H9 (cell line): ENCODE results near the gene ELOVL6. TPM values are rescaled to one million over a fixed set of nuclear protein-coding genes. Genes with fewer than 3 reads are reported as not detected.
"Not testable (repeated sequence)": the region's sequence is repeated elsewhere in the genome, so short reads cannot be mapped to it uniquely, and the experiment has no call there.

Source experiments
- DNase-seq: peaks from one replicate; pipeline ENCODE4 v3.0.0-alpha.2; 2017
- H2AFZ ChIP-seq: one replicate; pipeline ENCODE4 v1.6.1; 2013; ENCODE audit warnings: mild to moderate bottlenecking, low read length, control low read depth, moderate library complexity
- H2AK5ac ChIP-seq: 2 replicates; pipeline ENCODE4 v1.6.1; 2013; ENCODE audit warnings: low read length, control low read depth, mixed read lengths; ENCODE audit not compliant: insufficient read length
- H2BK120ac ChIP-seq: one replicate; pipeline ENCODE4 v1.6.1; 2013; ENCODE audit warnings: low read depth, mild to moderate bottlenecking, low read length, control low read depth, inconsistent platforms; ENCODE audit not compliant: poor library complexity, severe bottlenecking
- H2BK12ac ChIP-seq: 2 replicates; pipeline ENCODE4 v1.6.1; 2013; ENCODE audit warnings: low read length, control low read depth, mixed read lengths, low read depth; ENCODE audit not compliant: insufficient read length
- H2BK15ac ChIP-seq: 2 replicates; pipeline ENCODE4 v1.6.1; 2013; ENCODE audit warnings: low read depth, low read length, control low read depth
- H2BK20ac ChIP-seq: one replicate; pipeline ENCODE4 v1.6.1; 2013; ENCODE audit warnings: low read depth, mild to moderate bottlenecking, low read length, control low read depth, inconsistent platforms; ENCODE audit not compliant: poor library complexity, severe bottlenecking
- H2BK5ac ChIP-seq: 2 replicates; pipeline ENCODE4 v1.6.1; 2013; ENCODE audit warnings: low read length, control low read depth, mixed read lengths; ENCODE audit not compliant: insufficient read length
- H3K14ac ChIP-seq: 2 replicates; pipeline ENCODE4 v1.6.1; 2013; ENCODE audit warnings: low read length, control low read depth; ENCODE audit not compliant: insufficient read depth
- H3K18ac ChIP-seq: 2 replicates; pipeline ENCODE4 v1.6.1; 2013; ENCODE audit warnings: low read depth, mild to moderate bottlenecking, mixed read lengths, low read length, control low read depth; ENCODE audit not compliant: insufficient read length
- H3K23ac ChIP-seq: 2 replicates; pipeline ENCODE4 v1.6.1; 2013; ENCODE audit warnings: low read length, control low read depth, mixed read lengths, low read depth; ENCODE audit not compliant: insufficient read length
- H3K23me2 ChIP-seq: 2 replicates; pipeline ENCODE4 v1.6.1; 2013; ENCODE audit warnings: low read depth, mild to moderate bottlenecking, mixed read lengths, low read length, control low read depth; ENCODE audit not compliant: insufficient read length, poor library complexity, severe bottlenecking
- H3K27ac ChIP-seq: 2 replicates; pipeline ENCODE4 v1.5.1; 2013; ENCODE audit warnings: low read length, control low read depth, mixed read lengths, low read depth; ENCODE audit not compliant: insufficient read length
- H3K27me3 ChIP-seq: 2 replicates; pipeline ENCODE4 v1.6.1; 2013; ENCODE audit warnings: low read length, control low read depth, inconsistent platforms; ENCODE audit not compliant: insufficient read depth
- H3K4ac ChIP-seq: 2 replicates; pipeline ENCODE4 v1.6.1; 2013; ENCODE audit warnings: low read depth, mild to moderate bottlenecking, control low read depth, inconsistent platforms, low read length, moderate library complexity
- H3K4me1 ChIP-seq: 2 replicates; pipeline ENCODE4 v1.6.1; 2013; ENCODE audit warnings: low read length, control low read depth, inconsistent platforms; ENCODE audit not compliant: insufficient read depth
- H3K4me2 ChIP-seq: 2 replicates; pipeline ENCODE4 v1.6.1; 2013; ENCODE audit warnings: low read length, control low read depth, mixed read lengths; ENCODE audit not compliant: insufficient read length, insufficient read depth
- H3K56ac ChIP-seq: 2 replicates; pipeline ENCODE4 v1.6.1; 2013; ENCODE audit warnings: low read depth, mild to moderate bottlenecking, mixed read lengths, low read length, control low read depth; ENCODE audit not compliant: insufficient read length
- H3K79me1 ChIP-seq: 2 replicates; pipeline ENCODE4 v1.6.1; 2013; ENCODE audit warnings: low read depth, mild to moderate bottlenecking, moderate library complexity, low read length, control low read depth, inconsistent platforms; ENCODE audit not compliant: insufficient read depth, poor library complexity, severe bottlenecking
- H3K79me2 ChIP-seq: 2 replicates; pipeline ENCODE4 v1.6.1; 2013; ENCODE audit warnings: low read length, control low read depth, inconsistent platforms; ENCODE audit not compliant: insufficient read depth
- H3K9ac ChIP-seq: 2 replicates; pipeline ENCODE4 v1.6.1; 2013; ENCODE audit warnings: low read length, control low read depth, mixed read lengths; ENCODE audit not compliant: insufficient read length; ENCODE audit errors: extremely low read depth
- H3K9me3 ChIP-seq: one replicate; pipeline ENCODE4 v1.6.1; 2013; ENCODE audit warnings: low read depth, low read length, inconsistent platforms; ENCODE audit not compliant: control insufficient read depth
- H3T11ph ChIP-seq: one replicate; pipeline ENCODE4 v1.6.1; 2013; ENCODE audit warnings: mild to moderate bottlenecking, low read length, control low read depth, inconsistent platforms
- H4K20me1 ChIP-seq: one replicate; pipeline ENCODE4 v1.6.1; 2013; ENCODE audit not compliant: control insufficient read depth, insufficient read length, insufficient read depth
- H4K5ac ChIP-seq: 2 replicates; pipeline ENCODE4 v1.6.1; 2013; ENCODE audit warnings: low read depth, mild to moderate bottlenecking, mixed read lengths, low read length, control low read depth; ENCODE audit not compliant: insufficient read length
- H4K8ac ChIP-seq: replicated peaks from 2 replicates; pipeline ENCODE4 v1.6.1; 2013; ENCODE audit warnings: low read length, control low read depth, mixed read lengths, low read depth; ENCODE audit not compliant: insufficient read length
- H4K91ac ChIP-seq: 2 replicates; pipeline ENCODE4 v1.6.1; 2013; ENCODE audit warnings: low read depth, mild to moderate bottlenecking, moderate library complexity, mixed read lengths, low read length, control low read depth; ENCODE audit not compliant: insufficient read length
- H3K27ac Mint-ChIP-seq, 3 experiments: 2 replicates in 2 of 3; 3 replicates in 1 of 3; pipeline ENCODE4 v1.8.0; 2020 to 2021; ENCODE audit warnings: mixed read lengths in 3 of 3, mild to moderate bottlenecking in 1 of 3, moderate library complexity in 1 of 3
- H3K27me3 Mint-ChIP-seq: 2 replicates; pipeline ENCODE4 v1.8.0; 2021; ENCODE audit warnings: low read depth, mild to moderate bottlenecking, moderate library complexity, mixed read lengths
- H3K36me3 Mint-ChIP-seq, 3 experiments: 2 replicates in 2 of 3; 3 replicates in 1 of 3; pipeline ENCODE4 v1.8.0; 2020 to 2021; ENCODE audit warnings: low read depth in 3 of 3, mixed read lengths in 3 of 3; ENCODE audit not compliant: insufficient read depth in 1 of 3
- H3K4me1 Mint-ChIP-seq, 2 experiments: 2 replicates each; pipeline ENCODE4 v1.8.0; 2020; ENCODE audit warnings: mixed read lengths in 2 of 2
- H3K4me3 Mint-ChIP-seq, 2 experiments: 2 replicates in 1 of 2; 3 replicates in 1 of 2; pipeline ENCODE4 v1.8.0; 2020 to 2021; ENCODE audit warnings: mild to moderate bottlenecking in 2 of 2, mixed read lengths in 2 of 2, moderate library complexity in 1 of 2
- H3K9me3 Mint-ChIP-seq, 2 experiments: 2 replicates in 1 of 2; 3 replicates in 1 of 2; pipeline ENCODE4 v1.8.0; 2020; ENCODE audit warnings: mild to moderate bottlenecking in 2 of 2, mixed read lengths in 2 of 2, moderate library complexity in 1 of 2
- CTCF ChIP-seq: fragments of 200-600 bp; sonication (generic); conservative IDR thresholded peaks from 3 replicates; pipeline ENCODE4 v1.8.0; 2021; ENCODE audit warnings: antibody characterized with exemption, mild to moderate bottlenecking
- WGBS: extraction: QIAGEN DNeasy Blood & Tissue Kit; methylation state at CpG from one replicate; pipeline ENCODE4 v1.1.7; 2013; ENCODE audit warnings: missing lambda C conversion rate, low lambda C conversion rate, mixed read lengths; ENCODE audit not compliant: insufficient read length; ENCODE audit errors: extremely low coverage; 5-methylcytosine and 5-hydroxymethylcytosine counted together
- total RNA-seq: library from RNA; stranded (reverse); gene quantifications from 2 replicates; pipeline ENCODE4 v1.2.1, GENCODE V29; 2021

The ELOVL6 gene
- total RNA-seq, 1 experiment from 2014 or later: 64.6 TPM

GRCh38 chr4:110041735-110042134 is 156.7 kb downstream of the ELOVL6 start:
- H4K20me1 ChIP-seq: no peaks in the 10 kb centered on the region
- no peak overlapping the region for H3K23ac ChIP-seq
- no peak overlapping the region for H2AFZ ChIP-seq
- Mint-ChIP-seq H3K36me3 (no peaks in the 10 kb centered on the region), H3K4me3 (no peak overlapping the region), H3K4me1 (peaks cover 10 to 14% of the 10 kb centered on the region in 2 experiments), H3K27ac (0 out of 7 replicates have a peak overlapping the region, but pooled peaks of 1 of the 3 experiments have one; percentile 52), H3K9me3 (no peaks in the 10 kb centered on the region), H3K27me3 (no peaks in the 10 kb centered on the region; the same call in 1 of the 2 replicates)
- H2AK5ac ChIP-seq: no peak overlapping the region
- no peak overlapping the region for H2BK15ac ChIP-seq
- H3K14ac ChIP-seq: no peak overlapping the region
- DNase-seq: no peak
- H3K4me1 ChIP-seq: no peaks in the 10 kb centered on the region
- H2BK20ac ChIP-seq: no peak overlapping the region
- H3K79me1 ChIP-seq: no peaks in the 10 kb centered on the region
- no peak overlapping the region for H4K5ac ChIP-seq
- H3K9ac ChIP-seq: no peak overlapping the region
- H3K79me2 ChIP-seq: no peaks in the 10 kb centered on the region
- TF ChIP-seq CTCF: no peak
- no peaks in the 10 kb centered on the region for H3K9me3 ChIP-seq
- no peak overlapping the region for H3K18ac ChIP-seq
- no CpG with 5 or more reads among the region's 1 CpG for WGBS
- H4K8ac ChIP-seq: no peak overlapping the region
- H3K27me3 ChIP-seq: no peaks in the 10 kb centered on the region
- H2BK12ac ChIP-seq: no peak overlapping the region
- H3K27ac ChIP-seq: no peak overlapping the region
- H3T11ph ChIP-seq: no peak overlapping the region
- no peak overlapping the region for H3K4ac ChIP-seq
- H2BK5ac ChIP-seq: no peak overlapping the region
- no peaks in the 10 kb centered on the region for H3K23me2 ChIP-seq
- no peak overlapping the region for H3K56ac ChIP-seq
- no peak overlapping the region for H2BK120ac ChIP-seq
- no peak overlapping the region for H3K4me2 ChIP-seq
- H4K91ac ChIP-seq: no peak overlapping the region

GRCh38 chr4:110039164-110039563 is 159.3 kb downstream of the ELOVL6 start:
- H2BK12ac ChIP-seq, H3K14ac ChIP-seq, H3K9ac ChIP-seq, H3K18ac ChIP-seq, H3K4me3 Mint-ChIP-seq, H3K27me3 Mint-ChIP-seq, H2AK5ac ChIP-seq, H3K27ac ChIP-seq, H2BK5ac ChIP-seq, H4K5ac ChIP-seq, H3K9me3 Mint-ChIP-seq, H2BK20ac ChIP-seq, H3K27me3 ChIP-seq, H2BK120ac ChIP-seq, H3K23ac ChIP-seq, H3K4ac ChIP-seq, H3K79me1 ChIP-seq, H3K79me2 ChIP-seq, H4K91ac ChIP-seq, H3K56ac ChIP-seq, H4K8ac ChIP-seq, H3K9me3 ChIP-seq, H3K36me3 Mint-ChIP-seq, H3K4me1 ChIP-seq, H4K20me1 ChIP-seq, H2AFZ ChIP-seq, H3K27ac Mint-ChIP-seq, H3T11ph ChIP-seq, H3K23me2 ChIP-seq, H3K4me2 ChIP-seq, H2BK15ac ChIP-seq, DNase-seq: not testable (repeated sequence)
- WGBS: no CpG with 5 or more reads among the region's 11 CpGs
- H3K4me1 Mint-ChIP-seq: peaks cover 10 to 17% of the 10 kb centered on the region in 2 experiments
